ENCODE data around the gene CMSS1. TPM values are rescaled to one million over a fixed set of nuclear protein-coding genes. Genes with fewer than 3 reads are reported as not detected.

The CMSS1 gene
- total RNA-seq, 1 donor from 2014 or later, result 56.3 TPM

GRCh38 chr3:100225193-100225592 lies 407.5 kb downstream of the CMSS1 start:
- no peaks in the 10 kb centered on the region for H3K36me3 ChIP-seq
- H3K36me3 Mint-ChIP-seq, result no peaks in the 10 kb centered on the region
- no peak for DNase-seq (ENCODE audit: low spot score)
- H3K4me2 ChIP-seq, result no peak overlapping the region
- no peak overlapping the region for H2AFZ ChIP-seq (replicated peaks)
- no peaks in the 10 kb centered on the region for H3K4me1 ChIP-seq
- H3K4me3 ChIP-seq, result no peak overlapping the region
- H3K79me2 ChIP-seq (ENCODE audit: low read depth), result no peaks in the 10 kb centered on the region
- H3K27me3 ChIP-seq, result no peaks in the 10 kb centered on the region
- H3K4me3 Mint-ChIP-seq, result no peak overlapping the region
- H3K9me3 ChIP-seq (ENCODE audit: low read depth), result peaks cover 5% of the 10 kb centered on the region
- H4K20me1 ChIP-seq (ENCODE audit: low read depth), result no peaks in the 10 kb centered on the region
- H3K27ac ChIP-seq, result no peak overlapping the region
- H3K4me1 Mint-ChIP-seq, result no peaks in the 10 kb centered on the region
- no peaks in the 10 kb centered on the region for H3K27me3 Mint-ChIP-seq (ENCODE audit: insufficient read depth, low read depth)
- TF ChIP-seq, protein P1, sequence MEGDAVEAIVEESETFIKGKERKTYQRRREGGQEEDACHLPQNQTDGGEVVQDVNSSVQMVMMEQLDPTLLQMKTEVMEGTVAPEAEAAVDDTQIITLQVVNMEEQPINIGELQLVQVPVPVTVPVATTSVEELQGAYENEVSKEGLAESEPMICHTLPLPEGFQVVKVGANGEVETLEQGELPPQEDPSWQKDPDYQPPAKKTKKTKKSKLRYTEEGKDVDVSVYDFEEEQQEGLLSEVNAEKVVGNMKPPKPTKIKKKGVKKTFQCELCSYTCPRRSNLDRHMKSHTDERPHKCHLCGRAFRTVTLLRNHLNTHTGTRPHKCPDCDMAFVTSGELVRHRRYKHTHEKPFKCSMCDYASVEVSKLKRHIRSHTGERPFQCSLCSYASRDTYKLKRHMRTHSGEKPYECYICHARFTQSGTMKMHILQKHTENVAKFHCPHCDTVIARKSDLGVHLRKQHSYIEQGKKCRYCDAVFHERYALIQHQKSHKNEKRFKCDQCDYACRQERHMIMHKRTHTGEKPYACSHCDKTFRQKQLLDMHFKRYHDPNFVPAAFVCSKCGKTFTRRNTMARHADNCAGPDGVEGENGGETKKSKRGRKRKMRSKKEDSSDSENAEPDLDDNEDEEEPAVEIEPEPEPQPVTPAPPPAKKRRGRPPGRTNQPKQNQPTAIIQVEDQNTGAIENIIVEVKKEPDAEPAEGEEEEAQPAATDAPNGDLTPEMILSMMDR (IDR thresholded peaks at IDR 0.05), result no peak
- TF ChIP-seq EZH2 (IDR thresholded peaks at IDR 0.05), result no peak
- TF ChIP-seq EZH2phosphoT487 (IDR thresholded peaks at IDR 0.05), result no peak
- H3K9ac ChIP-seq, result no peak overlapping the region
- H3K9me3 Mint-ChIP-seq, result peaks cover 7% of the 10 kb centered on the region
- no peak overlapping the region for H3K27ac Mint-ChIP-seq
- H3F3A ChIP-seq (ENCODE audit: low read depth), result no peaks in the 10 kb centered on the region

DNA sequence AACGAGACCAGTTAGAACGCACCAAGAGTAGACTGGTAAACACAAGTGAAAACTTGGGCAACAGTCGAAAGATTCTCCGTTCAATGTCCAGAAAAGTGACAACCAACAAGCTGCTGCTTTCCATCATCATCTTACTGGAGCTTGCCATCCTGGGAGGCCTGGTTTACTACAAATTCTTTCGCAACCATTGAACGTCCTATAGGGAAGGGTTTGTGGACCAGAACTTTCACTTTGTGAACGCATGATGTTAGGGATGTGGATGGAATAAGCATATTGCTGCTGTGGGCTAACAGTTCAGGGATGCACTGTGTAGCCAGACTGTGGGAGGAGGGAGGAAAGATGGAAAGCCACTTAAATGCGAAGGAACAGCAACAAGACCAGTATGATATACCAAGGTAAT lies 408.2 kb downstream of the CMSS1 start:
- Mint-ChIP-seq H3K27me3 (ENCODE audit: insufficient read depth, low read depth) (no peaks in the 10 kb centered on the region), H3K27ac (no peak overlapping the region), H3K36me3 (no peaks in the 10 kb centered on the region), H3K4me3 (no peak overlapping the region), H3K4me1 (no peaks in the 10 kb centered on the region), H3K9me3 (peaks cover 4% of the 10 kb centered on the region)
- TF ChIP-seq, protein P1 (IDR thresholded peaks at IDR 0.05), result no peak
- no peak for TF ChIP-seq EZH2phosphoT487 (IDR thresholded peaks at IDR 0.05)
- no peak for TF ChIP-seq EZH2 (IDR thresholded peaks at IDR 0.05)
- no peak overlapping the region for H3K4me2 ChIP-seq
- H3K27ac ChIP-seq, result no peak overlapping the region
- DNase-seq (ENCODE audit: low spot score), result no peak
- no peaks in the 10 kb centered on the region for H3K4me1 ChIP-seq
- no peak overlapping the region for H2AFZ ChIP-seq (replicated peaks)
- no peaks in the 10 kb centered on the region for H3K9me3 ChIP-seq (ENCODE audit: low read depth)
- no peaks in the 10 kb centered on the region for H4K20me1 ChIP-seq (ENCODE audit: low read depth)
- H3F3A ChIP-seq (ENCODE audit: low read depth), result no peaks in the 10 kb centered on the region
- no peaks in the 10 kb centered on the region for H3K27me3 ChIP-seq
- H3K36me3 ChIP-seq, result no peaks in the 10 kb centered on the region
- no peaks in the 10 kb centered on the region for H3K79me2 ChIP-seq (ENCODE audit: low read depth)
- no peak overlapping the region for H3K9ac ChIP-seq
- H3K4me3 ChIP-seq, result no peak overlapping the region

DNA sequence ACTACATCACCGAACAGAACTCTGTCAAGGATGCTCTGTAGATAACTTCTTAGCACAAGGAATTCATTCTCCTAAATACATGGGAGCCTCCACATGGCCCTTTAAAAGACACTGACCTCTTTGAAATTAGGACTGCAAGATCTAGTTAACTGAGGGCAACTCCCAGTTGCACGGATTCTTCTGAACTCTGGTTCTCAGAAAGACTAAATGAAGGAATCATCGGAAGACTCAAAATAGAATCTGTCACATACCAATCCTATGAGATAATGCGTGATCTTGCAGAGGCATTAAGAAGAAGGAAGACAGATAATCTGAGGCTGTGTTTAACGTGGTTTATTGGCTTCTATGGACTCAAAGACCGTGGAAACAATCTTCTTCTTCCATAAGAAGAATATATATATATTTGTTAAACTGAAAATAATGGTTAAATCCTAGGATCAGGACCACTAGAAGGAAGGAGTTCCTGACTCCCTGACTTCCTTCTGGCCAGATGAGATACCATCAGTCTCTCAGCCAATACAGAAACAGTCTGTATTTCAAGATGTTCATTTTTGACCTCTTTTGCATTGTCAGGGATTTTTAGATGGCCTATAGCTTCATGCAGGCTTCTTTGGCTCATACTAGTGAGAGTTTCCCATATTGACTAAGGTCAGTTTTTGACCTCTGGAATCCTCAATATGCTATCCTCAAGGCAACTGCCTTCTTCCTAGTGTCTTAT lies 409.2 kb downstream of the CMSS1 start:
- Histone ChIP-seq H3K4me3 (no peak overlapping the region), H3K79me2 (ENCODE audit: low read depth) (no peaks in the 10 kb centered on the region), H3K27ac (no peak overlapping the region), H3F3A (ENCODE audit: low read depth) (no peaks in the 10 kb centered on the region), H4K20me1 (ENCODE audit: low read depth) (no peaks in the 10 kb centered on the region), H3K27me3 (no peaks in the 10 kb centered on the region), H3K9me3 (ENCODE audit: low read depth) (no peaks in the 10 kb centered on the region), H3K4me1 (no peaks in the 10 kb centered on the region), H3K36me3 (no peaks in the 10 kb centered on the region), H3K9ac (no peak overlapping the region), H3K4me2 (no peak overlapping the region), H2AFZ (replicated peaks) (no peak overlapping the region)
- DNase-seq (ENCODE audit: low spot score), result no peak
- H3K4me1 Mint-ChIP-seq, result no peaks in the 10 kb centered on the region
- H3K27ac Mint-ChIP-seq, result no peak overlapping the region
- no peaks in the 10 kb centered on the region for H3K27me3 Mint-ChIP-seq (ENCODE audit: insufficient read depth, low read depth)
- H3K9me3 Mint-ChIP-seq, result peaks cover 2% of the 10 kb centered on the region
- no peaks in the 10 kb centered on the region for H3K36me3 Mint-ChIP-seq
- TF ChIP-seq, protein P1 (IDR thresholded peaks at IDR 0.05), result no peak
- TF ChIP-seq EZH2 (IDR thresholded peaks at IDR 0.05) (no peak), EZH2phosphoT487 (IDR thresholded peaks at IDR 0.05) (no peak)
- H3K4me3 Mint-ChIP-seq, result no peak overlapping the region

All from neural progenitor cell (in vitro differentiated cells).